ENCODE measurements around the gene ADAM21. TPM values are rescaled to one million over a fixed set of nuclear protein-coding genes. Genes with fewer than 3 reads are reported as not detected.

The ADAM21 gene
- total and polyA plus RNA-seq, 2 experiments from 2014 or later, result not detected

DNA sequence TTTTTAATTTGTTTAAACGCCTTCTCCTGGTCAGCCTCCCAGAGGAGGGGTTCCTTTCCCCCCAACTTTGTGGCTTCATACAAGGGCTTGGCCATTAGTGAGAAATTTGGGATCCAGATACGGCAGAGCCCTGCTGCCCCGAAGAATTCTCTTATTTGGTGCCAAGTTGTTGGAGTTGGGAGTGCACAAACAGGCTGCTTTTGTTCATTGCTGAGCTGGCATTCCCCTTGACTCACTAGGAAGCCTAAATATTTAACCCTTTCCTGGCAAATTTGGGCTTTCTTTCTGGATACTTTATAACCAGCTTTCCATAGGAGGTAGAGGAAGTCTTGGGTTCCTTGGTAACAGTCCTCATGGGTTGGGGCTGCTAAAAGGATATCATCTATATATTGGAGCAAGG, 10.3 kb upstream of the ADAM21 start:
- Histone ChIP-seq H3K79me2 (replicated peaks; ENCODE audit: insufficient read depth) (no peaks in the 10 kb centered on the region), H3K27ac (ENCODE audit: low read depth) (no peak overlapping the region), H2AFZ (no peak overlapping the region), H3K4me3 (no peak overlapping the region), H3K27me3 (ENCODE audit: insufficient read depth) (no peaks in the 10 kb centered on the region), H3K36me3 (ENCODE audit: insufficient read depth) (peaks cover 18% of the 10 kb centered on the region; the same call in 1 of the 2 replicates), H3K9me2 (ENCODE audit: insufficient read depth) (no peaks in the 10 kb centered on the region), H4K20me1 (replicated peaks; ENCODE audit: insufficient read depth) (no peaks in the 10 kb centered on the region), H3F3A (replicated peaks; ENCODE audit: low read depth) (no peaks in the 10 kb centered on the region), H3K4me1 (ENCODE audit: insufficient read depth) (no peaks in the 10 kb centered on the region), H3K4me2 (no peak overlapping the region)
- Mint-ChIP-seq H3K9me3 (peaks cover 79% of the 10 kb centered on the region), H3K4me1 (no peaks in the 10 kb centered on the region), H3K36me3 (ENCODE audit: low read depth) (peaks cover 51% of the 10 kb centered on the region), H3K27ac (no peak overlapping the region), H3K27me3 (ENCODE audit: insufficient read depth, low read depth, poor library complexity) (peaks cover 4% of the 10 kb centered on the region), H3K4me3 (no peak overlapping the region)
- DNase-seq (ENCODE audit: low spot score) (no peak), ATAC-seq (no peak)
- TF ChIP-seq REST (IDR thresholded peaks at IDR 0.05; ENCODE audit: unreplicated experiment) (no peak), STAT1 (IDR thresholded peaks at IDR 0.05; ENCODE audit: unreplicated experiment) (no peak), POLR2AphosphoS5 (IDR thresholded peaks at IDR 0.05; ENCODE audit: low read depth) (no peak), CREB1 (CRISPR knock-in tag; IDR thresholded peaks at IDR 0.05; ENCODE audit: low read depth) (no peak), JUNB (IDR thresholded peaks at IDR 0.05; ENCODE audit: unreplicated experiment) (no peak), ZNF114 (CRISPR knock-in tag; IDR thresholded peaks at IDR 0.05) (no peak), ZNF331 (CRISPR knock-in tag; IDR thresholded peaks at IDR 0.05; ENCODE audit: low read depth) (no peak), EZH2 (IDR thresholded peaks at IDR 0.05; ENCODE audit: low read depth, unreplicated experiment) (no peak), EZH2phosphoT487 (IDR thresholded peaks at IDR 0.05; ENCODE audit: unreplicated experiment) (no peak), NANOG (IDR thresholded peaks at IDR 0.05; ENCODE audit: borderline replicate concordance) (no peak)
- TF ChIP-seq, protein P1, sequence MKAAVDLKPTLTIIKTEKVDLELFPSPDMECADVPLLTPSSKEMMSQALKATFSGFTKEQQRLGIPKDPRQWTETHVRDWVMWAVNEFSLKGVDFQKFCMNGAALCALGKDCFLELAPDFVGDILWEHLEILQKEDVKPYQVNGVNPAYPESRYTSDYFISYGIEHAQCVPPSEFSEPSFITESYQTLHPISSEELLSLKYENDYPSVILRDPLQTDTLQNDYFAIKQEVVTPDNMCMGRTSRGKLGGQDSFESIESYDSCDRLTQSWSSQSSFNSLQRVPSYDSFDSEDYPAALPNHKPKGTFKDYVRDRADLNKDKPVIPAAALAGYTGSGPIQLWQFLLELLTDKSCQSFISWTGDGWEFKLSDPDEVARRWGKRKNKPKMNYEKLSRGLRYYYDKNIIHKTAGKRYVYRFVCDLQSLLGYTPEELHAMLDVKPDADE (IDR thresholded peaks at IDR 0.05), result no peak
- TF ChIP-seq, protein P2, sequence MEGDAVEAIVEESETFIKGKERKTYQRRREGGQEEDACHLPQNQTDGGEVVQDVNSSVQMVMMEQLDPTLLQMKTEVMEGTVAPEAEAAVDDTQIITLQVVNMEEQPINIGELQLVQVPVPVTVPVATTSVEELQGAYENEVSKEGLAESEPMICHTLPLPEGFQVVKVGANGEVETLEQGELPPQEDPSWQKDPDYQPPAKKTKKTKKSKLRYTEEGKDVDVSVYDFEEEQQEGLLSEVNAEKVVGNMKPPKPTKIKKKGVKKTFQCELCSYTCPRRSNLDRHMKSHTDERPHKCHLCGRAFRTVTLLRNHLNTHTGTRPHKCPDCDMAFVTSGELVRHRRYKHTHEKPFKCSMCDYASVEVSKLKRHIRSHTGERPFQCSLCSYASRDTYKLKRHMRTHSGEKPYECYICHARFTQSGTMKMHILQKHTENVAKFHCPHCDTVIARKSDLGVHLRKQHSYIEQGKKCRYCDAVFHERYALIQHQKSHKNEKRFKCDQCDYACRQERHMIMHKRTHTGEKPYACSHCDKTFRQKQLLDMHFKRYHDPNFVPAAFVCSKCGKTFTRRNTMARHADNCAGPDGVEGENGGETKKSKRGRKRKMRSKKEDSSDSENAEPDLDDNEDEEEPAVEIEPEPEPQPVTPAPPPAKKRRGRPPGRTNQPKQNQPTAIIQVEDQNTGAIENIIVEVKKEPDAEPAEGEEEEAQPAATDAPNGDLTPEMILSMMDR (conservative IDR thresholded peaks at IDR 0.05; ENCODE audit: low read depth in 2 of 2), result no peak
- TF ChIP-seq, protein P3, sequence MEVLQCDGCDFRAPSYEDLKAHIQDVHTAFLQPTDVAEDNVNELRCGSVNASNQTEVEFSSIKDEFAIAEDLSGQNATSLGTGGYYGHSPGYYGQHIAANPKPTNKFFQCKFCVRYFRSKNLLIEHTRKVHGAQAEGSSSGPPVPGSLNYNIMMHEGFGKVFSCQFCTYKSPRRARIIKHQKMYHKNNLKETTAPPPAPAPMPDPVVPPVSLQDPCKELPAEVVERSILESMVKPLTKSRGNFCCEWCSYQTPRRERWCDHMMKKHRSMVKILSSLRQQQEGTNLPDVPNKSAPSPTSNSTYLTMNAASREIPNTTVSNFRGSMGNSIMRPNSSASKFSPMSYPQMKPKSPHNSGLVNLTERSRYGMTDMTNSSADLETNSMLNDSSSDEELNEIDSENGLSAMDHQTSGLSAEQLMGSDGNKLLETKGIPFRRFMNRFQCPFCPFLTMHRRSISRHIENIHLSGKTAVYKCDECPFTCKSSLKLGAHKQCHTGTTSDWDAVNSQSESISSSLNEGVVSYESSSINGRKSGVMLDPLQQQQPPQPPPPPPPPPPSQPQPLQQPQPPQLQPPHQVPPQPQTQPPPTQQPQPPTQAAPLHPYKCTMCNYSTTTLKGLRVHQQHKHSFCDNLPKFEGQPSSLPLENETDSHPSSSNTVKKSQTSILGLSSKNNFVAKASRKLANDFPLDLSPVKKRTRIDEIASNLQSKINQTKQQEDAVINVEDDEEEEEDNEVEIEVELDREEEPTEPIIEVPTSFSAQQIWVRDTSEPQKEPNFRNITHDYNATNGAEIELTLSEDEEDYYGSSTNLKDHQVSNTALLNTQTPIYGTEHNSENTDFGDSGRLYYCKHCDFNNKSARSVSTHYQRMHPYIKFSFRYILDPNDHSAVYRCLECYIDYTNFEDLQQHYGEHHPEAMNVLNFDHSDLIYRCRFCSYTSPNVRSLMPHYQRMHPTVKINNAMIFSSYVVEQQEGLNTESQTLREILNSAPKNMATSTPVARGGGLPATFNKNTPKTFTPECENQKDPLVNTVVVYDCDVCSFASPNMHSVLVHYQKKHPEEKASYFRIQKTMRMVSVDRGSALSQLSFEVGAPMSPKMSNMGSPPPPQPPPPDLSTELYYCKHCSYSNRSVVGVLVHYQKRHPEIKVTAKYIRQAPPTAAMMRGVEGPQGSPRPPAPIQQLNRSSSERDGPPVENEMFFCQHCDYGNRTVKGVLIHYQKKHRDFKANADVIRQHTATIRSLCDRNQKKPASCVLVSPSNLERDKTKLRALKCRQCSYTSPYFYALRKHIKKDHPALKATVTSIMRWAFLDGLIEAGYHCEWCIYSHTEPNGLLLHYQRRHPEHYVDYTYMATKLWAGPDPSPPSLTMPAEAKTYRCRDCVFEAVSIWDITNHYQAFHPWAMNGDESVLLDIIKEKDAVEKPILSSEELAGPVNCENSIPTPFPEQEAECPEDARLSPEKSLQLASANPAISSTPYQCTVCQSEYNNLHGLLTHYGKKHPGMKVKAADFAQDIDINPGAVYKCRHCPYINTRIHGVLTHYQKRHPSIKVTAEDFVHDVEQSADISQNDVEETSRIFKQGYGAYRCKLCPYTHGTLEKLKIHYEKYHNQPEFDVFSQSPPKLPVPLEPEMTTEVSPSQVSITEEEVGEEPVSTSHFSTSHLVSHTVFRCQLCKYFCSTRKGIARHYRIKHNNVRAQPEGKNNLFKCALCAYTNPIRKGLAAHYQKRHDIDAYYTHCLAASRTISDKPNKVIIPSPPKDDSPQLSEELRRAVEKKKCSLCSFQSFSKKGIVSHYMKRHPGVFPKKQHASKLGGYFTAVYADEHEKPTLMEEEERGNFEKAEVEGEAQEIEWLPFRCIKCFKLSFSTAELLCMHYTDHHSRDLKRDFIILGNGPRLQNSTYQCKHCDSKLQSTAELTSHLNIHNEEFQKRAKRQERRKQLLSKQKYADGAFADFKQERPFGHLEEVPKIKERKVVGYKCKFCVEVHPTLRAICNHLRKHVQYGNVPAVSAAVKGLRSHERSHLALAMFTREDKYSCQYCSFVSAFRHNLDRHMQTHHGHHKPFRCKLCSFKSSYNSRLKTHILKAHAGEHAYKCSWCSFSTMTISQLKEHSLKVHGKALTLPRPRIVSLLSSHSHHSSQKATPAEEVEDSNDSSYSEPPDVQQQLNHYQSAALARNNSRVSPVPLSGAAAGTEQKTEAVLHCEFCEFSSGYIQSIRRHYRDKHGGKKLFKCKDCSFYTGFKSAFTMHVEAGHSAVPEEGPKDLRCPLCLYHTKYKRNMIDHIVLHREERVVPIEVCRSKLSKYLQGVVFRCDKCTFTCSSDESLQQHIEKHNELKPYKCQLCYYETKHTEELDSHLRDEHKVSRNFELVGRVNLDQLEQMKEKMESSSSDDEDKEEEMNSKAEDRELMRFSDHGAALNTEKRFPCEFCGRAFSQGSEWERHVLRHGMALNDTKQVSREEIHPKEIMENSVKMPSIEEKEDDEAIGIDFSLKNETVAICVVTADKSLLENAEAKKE (CRISPR knock-in tag; IDR thresholded peaks at IDR 0.05), result no peak
